ENCODE measurements around the gene RHD.
"Not testable (repeated sequence)": the region's sequence is repeated elsewhere in the genome, so short reads cannot be mapped to it uniquely, and the experiment has no call there.

DNA sequence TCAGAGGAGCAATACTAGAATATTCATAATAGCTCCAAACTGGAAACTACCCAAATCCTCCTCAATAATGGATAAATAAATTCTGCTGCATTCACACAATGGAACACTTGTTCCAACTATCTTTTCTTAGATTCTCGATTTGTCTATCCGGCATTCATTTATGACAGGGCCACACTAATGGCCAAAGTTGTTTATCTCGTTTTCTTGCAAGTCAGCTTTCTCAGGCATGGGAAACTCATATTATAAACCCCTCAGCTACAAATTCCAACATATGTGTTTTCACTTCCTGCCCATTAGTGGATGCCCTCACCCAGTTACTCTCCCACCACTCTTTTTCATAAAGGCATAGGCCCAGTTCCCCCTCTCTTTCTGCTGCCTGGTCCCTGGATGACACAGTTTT lies 106.1 kb downstream of the RHD start:
- TF ChIP-seq TOX (CRISPR knock-in tag; IDR thresholded peaks at IDR 0.05; ENCODE audit: borderline replicate concordance); SNAI2 (CRISPR knock-in tag; IDR thresholded peaks at IDR 0.05): not testable (repeated sequence)
